NCI-H146 treated with DMSO at 0.1 percent for 48 hours (cell line): Measurements from ENCODE around the gene TRAPPC10.

Experiments used
- DNase-seq: peaks from one replicate; lab custom pipeline; 2025; ENCODE audit not compliant: unreplicated experiment; lab: John Stamatoyannopoulos, UW

Gene TRAPPC10

DNA sequence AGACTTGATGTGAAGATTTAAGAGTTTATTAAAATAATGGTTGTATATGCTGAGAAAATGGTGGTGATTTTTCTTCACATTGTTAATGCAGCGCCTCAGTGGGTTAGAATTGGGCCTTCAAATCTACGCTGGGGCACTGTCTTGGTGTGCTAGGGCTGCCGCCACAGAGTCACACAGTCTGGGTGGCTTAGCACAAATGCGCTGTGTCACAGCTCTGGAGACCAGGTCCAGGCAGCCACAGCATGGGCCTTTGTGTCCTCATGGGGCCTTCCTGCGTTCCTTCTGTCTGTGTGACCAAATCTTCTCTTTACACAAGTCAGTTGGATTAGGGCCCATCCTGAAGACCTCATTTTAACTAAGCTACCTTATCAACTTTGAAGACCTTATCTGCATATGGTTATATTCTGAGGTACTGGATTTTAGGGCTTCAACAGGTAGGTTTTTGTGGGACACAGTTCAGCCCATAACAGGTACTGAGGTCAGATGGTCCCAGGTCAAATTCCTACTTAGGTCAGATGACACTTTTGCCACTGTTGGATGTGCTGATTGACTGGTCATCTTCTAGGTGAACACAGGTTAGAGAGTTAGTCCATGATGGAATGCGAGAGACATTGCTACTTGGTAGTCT lies 17.5 kb downstream of the TRAPPC10 start:
- no peak for DNase-seq

DNA sequence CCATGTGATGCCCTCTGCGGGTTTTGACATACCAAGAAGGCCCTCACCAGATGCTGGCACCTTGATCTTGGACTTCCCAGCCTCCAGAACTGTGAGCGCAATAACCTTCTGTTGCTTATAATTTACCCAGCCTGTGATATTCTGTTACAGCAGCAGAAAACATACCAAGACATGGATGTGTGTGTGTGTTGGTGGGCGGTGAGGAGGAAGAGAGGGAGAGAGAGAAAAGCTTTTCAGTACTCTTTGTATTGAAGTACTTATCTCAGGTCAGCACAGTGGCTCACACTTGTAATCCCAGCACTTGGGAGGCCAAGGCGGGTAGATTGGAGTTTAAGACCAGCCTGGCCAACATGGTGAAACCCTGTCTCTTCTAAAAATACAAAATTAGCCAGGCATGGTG lies 23.1 kb downstream of the TRAPPC10 start:
- DNase-seq: no peak

DNA sequence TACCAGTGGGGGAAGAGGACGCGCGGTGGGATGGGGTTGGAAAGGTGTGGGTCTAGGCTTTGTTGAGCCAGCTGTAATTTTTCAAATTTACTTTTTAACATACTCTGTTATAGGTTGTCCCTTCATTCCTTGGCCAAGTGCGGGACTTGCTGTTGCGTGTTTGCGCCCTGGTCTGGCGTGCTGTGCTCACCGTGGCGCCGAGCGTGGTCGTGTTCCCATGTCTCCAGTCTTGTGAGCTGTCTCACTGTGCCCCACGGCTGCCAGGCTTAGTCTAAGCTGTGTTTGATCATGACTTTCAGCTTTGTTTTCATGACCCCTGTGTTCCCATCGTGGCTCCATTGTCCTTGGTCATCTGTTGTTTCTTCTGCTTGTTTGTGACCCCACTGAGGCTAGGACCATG lies 26.0 kb downstream of the TRAPPC10 start:
- DNase-seq: no peak

DNA sequence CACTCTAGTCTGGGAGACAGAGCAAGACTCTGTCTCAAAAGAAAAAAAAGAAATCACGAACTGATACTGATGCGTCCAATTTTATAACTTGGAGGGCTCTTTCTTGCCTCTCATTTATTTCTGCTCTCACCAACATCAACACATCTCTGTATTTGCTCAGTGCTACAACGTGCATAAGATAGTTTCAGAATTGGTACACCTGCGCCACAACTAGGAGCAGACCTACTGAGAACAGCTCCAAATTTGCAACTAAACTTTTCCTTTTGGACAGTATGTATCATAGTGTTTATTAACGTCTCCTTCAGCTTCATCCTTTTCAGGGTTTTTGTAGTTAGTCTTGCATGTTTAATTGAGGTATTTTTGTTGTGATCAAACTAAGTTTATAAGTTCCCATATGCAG lies 27.7 kb downstream of the TRAPPC10 start:
- no peak for DNase-seq

DNA sequence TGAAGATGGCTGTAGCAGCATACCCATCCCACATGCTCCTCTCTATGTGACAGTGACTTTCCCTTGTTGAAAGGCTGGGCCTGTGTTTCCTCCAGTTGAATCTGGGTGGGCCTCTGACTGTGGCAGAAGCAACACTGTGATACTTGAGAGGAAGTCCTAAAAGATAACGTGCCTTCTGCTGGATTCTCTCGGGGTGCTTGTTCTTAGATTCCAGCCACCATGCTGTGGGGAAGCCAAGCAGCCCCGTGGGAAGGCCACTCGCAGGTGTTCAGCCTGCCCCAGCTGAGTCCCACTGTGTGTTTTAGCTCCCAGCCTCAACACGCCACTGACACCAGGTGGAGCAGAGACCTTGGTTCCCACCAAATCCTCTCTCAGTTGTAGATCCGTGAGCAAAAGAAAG lies 31.5 kb downstream of the TRAPPC10 start:
- DNase-seq: no peak

DNA sequence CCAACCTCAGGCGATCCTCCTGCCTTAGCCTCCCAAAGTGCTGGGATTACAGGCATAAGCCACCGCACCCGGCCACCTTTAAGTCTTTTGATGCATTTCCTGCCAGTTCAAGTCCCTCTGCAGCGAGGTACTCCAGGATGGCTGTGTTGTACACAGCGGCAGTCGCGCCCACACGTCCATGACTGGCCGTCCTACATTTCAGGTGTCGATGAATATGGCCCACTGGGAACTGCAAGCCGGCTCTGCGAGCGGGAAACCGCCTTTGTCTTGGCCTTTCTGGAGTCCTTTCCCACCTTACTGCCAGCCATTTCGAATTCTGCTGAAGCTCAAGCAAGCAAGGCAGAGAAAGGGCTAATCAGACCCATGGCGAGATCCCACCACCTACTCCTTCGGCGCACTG lies 34.6 kb downstream of the TRAPPC10 start:
- DNase-seq: no peak

DNA sequence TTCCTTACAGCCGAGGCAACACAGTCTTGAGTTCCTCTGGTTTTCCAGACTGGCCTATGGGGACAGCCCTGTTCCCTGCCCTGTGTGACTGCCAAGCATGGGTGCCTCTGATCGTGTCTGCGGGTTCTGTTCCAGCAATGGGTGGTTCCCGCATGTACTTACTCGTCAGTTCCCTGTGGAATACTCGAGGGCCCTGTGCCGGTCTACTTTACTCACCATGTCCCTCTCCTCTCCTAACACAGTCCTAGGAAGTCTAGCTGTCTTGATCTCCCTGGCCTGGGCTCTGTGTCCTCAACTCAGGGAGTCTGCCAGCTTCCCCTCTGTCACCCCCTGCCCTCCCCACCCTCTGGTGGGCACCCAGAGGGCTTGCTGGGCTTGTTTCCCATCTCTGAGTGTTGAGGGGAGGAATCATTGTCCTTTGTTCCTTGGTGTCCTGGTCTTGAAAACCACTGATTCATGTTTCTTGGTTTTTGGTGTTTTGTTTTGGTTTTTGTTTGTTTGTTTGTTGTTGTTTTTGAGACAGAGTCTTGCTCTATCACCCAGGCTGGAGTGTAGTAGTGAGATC lies 36.0 kb downstream of the TRAPPC10 start:
- no peak for DNase-seq

DNA sequence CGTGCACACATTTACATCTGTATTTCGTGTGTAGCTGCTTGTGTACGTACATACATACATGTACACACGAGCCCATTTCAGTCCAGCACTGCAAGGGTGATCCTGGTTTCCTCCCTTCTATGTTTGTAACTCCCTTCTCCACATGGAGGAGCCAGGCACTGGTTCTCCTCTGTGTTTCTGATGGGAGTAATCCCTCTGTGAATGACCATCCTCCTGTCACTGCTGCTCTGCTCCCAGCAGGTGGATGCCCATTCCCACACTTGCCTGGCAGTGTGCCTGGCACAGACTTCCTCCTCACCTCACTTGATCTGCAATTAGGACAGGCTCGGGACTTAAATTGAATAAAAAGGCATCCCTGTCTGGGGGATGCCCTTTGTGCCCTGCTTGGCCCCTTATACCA lies 37.1 kb downstream of the TRAPPC10 start:
- no peak for DNase-seq

DNA sequence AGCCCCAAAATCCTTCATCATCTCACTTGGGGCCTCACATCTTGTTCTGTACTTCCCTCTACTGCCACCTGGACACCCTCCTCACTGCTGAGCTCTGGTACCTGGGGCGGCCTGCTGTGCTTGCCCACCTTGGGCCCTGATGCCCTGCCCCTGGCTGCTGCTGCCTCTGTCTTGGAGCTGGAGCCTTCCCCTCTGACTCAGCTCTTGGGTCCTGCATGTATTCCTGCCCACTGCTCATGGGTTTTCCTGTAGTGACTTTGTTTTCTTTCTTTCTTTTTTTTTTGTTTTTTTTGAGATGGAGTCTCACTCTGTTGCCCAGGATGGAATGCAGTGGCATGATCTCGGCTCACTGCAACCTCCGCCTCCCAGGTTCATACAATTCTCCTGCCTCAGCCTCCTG lies 37.5 kb downstream of the TRAPPC10 start:
- no peak for DNase-seq

DNA sequence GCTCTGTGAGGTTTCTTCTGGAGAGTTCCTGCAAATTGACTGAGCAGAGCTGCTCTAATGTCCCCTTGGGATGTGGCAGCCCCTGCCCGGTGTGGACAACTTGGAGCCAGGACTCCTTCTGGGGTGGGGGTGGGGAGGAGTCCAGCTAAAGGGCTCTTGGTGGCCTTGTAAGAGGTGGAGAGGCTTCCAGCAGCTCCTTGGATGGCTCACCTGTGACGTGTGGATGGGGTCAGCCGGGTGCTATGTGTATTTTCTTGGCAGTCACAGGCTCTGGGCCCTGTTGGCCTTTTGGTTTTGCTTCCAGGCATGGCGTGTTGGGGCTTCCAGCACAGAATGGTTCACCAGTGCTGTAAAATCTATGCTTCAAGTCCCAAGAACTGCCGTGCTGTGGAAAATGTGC lies 38.2 kb downstream of the TRAPPC10 start:
- no peak for DNase-seq

DNA sequence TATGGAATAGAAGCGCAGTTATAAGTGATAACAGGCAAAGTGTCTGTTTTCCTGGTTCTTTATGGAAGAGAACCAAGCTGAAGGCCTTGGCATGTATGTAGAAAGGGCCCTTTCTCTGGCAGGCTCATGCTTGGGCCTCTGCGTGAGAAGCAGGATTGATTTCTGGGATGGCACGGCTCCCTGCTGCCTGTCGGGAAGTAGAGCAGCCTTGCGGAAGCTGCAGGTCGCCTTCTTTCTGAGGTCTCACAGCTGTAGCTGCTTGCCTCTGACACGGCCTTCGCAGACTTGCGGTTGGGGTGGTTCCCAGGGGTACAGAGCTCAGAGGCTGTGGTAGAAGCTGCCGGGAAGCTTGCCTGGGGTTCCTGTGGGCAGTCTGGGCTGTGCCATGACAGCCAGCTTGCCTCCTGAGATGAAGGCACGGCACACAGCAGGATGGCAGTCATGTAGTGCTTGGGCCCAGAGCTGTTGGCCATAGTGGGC lies 39.4 kb downstream of the TRAPPC10 start:
- no peak for DNase-seq

DNA sequence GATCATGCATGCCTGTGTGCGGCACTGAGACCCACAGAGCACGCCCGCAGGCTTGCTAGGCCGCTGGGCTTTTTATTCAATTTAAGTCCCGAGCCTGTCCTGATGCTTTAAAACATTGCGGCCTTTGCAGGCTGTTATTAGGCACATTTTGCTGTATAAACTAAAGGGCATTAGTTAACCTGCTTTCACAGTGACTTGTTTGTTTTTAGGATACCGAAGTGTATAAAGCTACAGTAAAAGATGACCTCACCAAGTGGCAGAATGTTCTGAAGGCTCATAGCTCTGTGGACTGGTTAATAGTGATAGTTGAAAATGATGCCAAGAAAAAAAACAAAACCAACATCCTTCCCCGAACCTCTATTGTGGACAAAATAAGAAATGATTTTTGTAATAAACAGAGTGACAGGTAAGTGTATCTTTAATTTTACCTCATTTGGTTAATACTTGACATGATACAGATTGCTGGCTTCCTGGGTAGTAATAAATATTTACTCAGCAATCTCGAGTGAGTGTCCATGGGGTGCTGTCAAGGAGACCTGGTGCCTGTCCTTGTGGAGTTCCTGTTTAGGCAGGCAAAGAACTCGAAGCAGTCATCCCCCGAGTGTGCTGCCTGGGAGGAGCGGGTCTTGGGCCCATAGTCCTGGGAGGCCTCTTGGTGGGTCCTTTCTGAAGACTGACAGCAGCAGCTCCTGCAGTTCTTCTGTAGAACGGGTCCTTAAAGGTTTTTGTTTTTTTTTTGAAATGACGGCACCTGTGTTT lies 40.1 kb downstream of the TRAPPC10 start:
- DNase-seq: peak; percentile 28

DNA sequence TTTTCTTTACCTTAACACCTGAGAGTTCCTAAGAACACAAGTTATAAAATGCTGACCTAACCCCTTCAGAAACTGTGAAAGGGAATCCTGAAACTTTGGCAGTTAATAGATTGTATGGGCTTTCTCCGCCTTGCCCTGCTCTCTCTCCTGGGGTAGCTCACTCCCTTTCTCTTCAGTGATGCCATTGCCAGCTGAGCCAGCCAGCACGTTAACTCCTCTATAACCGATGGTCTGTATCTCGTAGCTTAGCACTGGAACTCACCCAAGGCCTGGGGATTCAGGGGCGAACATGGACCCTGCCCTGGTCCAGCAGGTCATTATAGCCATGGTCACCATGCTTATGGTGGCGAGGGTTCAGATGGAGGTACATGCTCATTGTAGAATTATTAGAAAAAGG lies 40.7 kb downstream of the TRAPPC10 start:
- no peak for DNase-seq

DNA sequence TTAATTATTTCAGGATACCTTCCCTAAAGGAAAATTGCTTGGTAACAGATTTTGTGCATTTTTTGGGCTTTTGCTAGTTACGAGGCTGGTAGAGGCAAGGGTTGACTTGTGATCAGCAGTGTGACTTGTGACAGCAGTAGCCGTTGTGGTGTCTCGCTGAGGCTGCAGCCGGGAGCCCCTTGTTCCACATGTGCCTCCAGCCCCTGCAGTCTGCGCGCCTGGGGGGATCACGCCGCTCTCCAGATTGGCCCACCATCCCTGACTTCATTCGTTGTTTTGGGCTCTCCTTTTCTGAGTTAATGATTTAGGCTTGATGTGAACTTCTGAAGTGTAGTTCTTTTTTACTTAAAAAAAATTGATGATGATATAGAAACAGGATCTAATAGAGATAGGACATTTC lies 41.5 kb downstream of the TRAPPC10 start:
- no peak for DNase-seq

DNA sequence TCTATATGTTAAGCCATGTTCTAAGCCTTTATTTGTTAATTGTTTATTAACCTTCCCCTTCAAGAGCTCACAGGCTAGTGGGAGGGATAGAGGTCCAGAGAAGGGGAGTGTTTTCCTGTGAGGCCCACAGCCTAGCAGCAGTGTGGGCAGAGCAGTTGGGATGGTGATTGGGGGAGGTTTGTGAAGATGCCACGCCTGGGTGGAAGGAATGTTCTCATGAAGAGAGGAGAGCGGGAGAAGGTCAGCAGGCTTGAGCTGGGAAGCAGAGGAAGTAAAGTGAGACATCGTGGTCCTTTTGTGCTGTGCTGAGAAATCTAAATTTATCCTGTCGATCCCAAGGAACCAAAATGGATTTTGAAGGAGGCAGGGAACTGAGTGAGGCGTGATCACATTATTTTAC lies 42.6 kb downstream of the TRAPPC10 start:
- DNase-seq: no peak

DNA sequence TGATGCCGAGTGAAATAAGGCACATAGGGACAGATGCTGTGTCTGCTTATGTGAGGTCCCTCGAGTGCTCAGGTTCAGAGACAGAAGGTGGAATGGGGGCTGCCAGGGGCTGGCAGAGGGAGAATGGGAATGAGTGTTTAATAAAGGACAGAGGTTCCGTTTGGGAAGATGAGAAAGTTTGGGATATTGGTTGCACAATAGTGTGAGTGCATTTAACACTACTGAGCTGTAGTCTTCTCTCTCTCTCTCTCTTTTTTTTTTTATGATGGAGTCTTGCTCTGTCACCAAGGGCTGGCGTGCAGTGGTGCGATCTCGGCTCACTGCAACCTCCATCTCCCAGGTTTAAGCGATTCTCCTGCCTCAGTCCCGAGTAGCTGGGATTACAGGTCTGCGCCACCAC lies 44.9 kb downstream of the TRAPPC10 start:
- no peak for DNase-seq

DNA sequence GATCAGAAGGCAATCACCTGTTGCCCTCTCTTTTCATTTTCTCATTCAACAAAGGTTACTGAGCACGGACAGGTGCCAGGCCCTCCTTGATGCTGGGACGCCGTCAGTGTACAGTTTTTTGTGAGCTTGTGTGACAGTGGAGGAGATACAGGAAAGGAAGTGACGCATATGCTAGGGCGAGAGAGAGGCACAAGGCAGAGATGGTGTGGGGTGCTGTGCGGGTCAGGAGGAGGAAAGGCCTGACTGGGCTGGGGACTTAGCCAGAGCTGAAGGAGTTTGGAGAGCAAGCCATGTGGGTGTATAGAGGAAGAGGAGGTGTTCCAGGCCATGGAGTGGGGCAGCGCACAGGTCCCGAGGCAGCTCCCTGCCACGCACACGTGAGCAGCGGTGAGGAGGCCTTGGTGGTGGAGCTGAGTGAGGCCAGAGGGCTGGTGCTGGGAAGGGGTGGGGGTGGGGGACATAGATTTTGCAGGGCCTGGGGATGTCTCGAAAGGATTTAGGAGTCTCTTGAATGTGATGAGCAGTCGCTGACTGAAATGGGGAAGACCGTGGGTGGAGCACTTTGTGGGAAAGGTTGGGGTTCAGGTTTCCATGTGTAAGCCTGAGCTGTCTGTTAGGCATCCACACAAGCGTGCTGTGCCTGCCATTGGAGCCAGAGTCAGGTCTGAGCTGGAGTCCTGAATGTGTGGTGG lies 46.0 kb downstream of the TRAPPC10 start:
- DNase-seq: no peak

DNA sequence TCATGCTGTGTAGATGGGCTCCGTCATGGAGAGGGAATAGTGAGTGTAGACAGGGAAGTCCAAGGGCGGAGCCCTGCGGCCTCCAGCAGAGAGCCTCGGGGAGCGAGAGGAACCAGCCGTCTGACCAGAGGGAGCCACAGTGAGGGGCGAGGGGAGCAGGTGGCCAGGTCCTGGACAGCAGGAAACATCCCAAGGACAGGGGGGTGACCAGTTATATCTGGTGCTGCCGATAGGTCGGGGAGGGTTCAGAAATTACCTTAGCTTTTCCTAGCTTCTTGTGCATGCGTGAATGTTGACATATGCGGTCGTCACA lies 46.5 kb downstream of the TRAPPC10 start:
- DNase-seq: no peak

DNA sequence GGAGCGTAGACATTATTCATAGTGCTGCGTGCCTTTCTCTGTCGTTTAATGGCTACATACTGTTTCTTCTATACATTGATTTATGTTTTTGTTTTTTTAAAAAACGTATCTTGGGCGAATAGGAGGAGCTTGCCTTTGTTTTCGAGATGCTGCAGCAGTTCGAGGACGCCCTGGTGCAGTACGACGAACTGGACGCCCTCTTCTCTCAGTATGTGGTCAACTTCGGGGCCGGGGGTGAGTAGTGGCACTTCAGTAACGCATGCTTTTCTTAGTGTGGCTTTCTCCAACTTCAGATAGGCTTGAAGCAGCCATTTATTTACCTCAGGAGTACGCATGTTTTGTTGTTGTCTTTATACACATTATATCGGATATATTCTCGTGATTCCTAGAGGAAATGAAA lies 46.9 kb downstream of the TRAPPC10 start:
- DNase-seq: no peak

DNA sequence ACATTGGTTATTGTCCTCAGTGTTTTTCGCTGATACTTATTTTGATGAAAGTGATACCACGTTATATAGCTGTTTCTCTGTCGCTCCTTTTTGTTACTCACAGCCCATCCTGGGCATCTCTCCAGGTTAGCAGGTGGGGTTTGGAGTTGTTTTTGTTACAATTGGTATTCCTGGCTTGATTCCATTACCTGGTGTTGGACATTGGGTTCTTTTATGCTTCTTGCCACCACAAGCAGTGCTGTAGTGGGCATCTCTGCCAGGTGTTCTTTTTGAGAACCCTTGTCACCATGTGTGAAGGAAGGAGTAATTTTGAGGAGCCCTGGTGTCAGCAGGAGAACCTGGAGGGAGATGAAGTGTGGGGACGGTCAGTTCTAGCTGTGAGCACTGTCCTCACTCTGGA lies 47.6 kb downstream of the TRAPPC10 start:
- DNase-seq: no peak

DNA sequence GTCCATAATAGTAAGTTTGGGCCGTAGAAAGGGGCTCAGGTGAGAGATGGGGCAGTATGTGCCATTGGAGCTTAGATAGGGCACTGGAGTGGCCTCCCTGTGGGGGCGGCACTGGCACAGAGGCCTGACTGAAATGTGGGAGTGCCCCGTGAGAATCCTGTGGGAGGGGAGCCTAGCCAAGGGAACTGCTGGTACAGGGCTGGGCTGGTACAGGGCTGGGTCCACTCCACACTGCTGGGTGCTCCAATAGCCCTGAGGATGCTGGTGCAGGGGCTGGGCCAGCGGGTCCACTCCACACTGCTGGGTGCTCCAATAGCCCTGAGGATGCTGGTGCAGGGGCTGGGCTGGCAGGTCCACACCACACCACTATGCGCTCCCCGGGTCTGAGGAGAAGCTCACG lies 50.3 kb downstream of the TRAPPC10 start:
- no peak for DNase-seq
